T-cell (primary cell): ENCODE measurements around the gene PRKCZ. TPM values are rescaled to one million over a fixed set of nuclear protein-coding genes. Genes with fewer than 3 reads are reported as not detected.

ENCODE experiments used
- ATAC-seq, 4 experiments: fragments of 200-7000 bp in 3 of 4; fragments of 150-1000 bp in 1 of 4; cut with Tn5 transposase; replicated peaks in 1 of 4; 1 replicate in 3 of 4; 2 replicates in 1 of 4; pipeline ENCODE4 v1.10.0; 2021; ENCODE audit warnings: moderate library complexity in 3 of 4, mild to moderate bottlenecking in 2 of 4, moderate number of reproducible peaks in 1 of 4
- CTCF ChIA-PET, 2 donors: fragments of 300-600 bp; sonication (Branson Sonifier 250); formaldehyde crosslinking; loops; one replicate each; lab custom pipeline; 2022; ENCODE audit warnings: antibody characterized with exemption in 2 of 2; lab: Charles Lee
- POLR2A ChIA-PET, 2 donors: fragments of 300-600 bp; sonication (Branson Sonifier 250); formaldehyde crosslinking; loops; one replicate each; lab custom pipeline; 2022; ENCODE audit warnings: antibody characterized with exemption in 2 of 2; lab: Charles Lee
- DNase-seq, 35 experiments: peaks; one replicate each; pipeline versions ENCODE4 v3.0.0 to v3.0.0-alpha.2; 2013 to 2023
- H3K27ac ChIP-seq: one replicate; pipeline ENCODE4 v1.5.1; 2013; ENCODE audit warnings: low read length
- H3K27me3 ChIP-seq, 2 experiments: replicated peaks in 1 of 2; 1 replicate in 1 of 2; 2 replicates in 1 of 2; pipeline versions ENCODE4 v1.6.1 to v1.7.0; 2013; ENCODE audit warnings: low read length in 1 of 2, mixed read lengths in 1 of 2; ENCODE audit not compliant: control insufficient read depth in 2 of 2, insufficient read depth in 2 of 2; ENCODE audit errors: extremely low read depth in 1 of 2
- H3K36me3 ChIP-seq, 2 donors: 1 replicate in 1 of 2; 2 replicates in 1 of 2; pipeline versions ENCODE4 v1.6.1 to v1.7.0; 2013; ENCODE audit warnings: low read length in 1 of 2; ENCODE audit not compliant: control insufficient read depth in 2 of 2, insufficient read depth in 1 of 2; ENCODE audit errors: extremely low read depth in 1 of 2
- H3K4me1 ChIP-seq, 2 experiments: 1 replicate in 1 of 2; 2 replicates in 1 of 2; pipeline versions ENCODE4 v1.6.1 to v1.7.0; 2013; ENCODE audit warnings: low read length in 2 of 2, mixed read lengths in 1 of 2; ENCODE audit not compliant: insufficient read depth in 2 of 2, control insufficient read depth in 1 of 2; ENCODE audit errors: extremely low read depth in 1 of 2
- H3K4me3 ChIP-seq, 2 donors: 1 replicate in 1 of 2; 2 replicates in 1 of 2; pipeline versions ENCODE4 v1.5.1 to v1.7.0; 2013; ENCODE audit warnings: mild to moderate bottlenecking in 2 of 2, low read length in 1 of 2, moderate library complexity in 1 of 2; ENCODE audit not compliant: control insufficient read depth in 1 of 2; ENCODE audit errors: extremely low read depth in 1 of 2
- H3K9me3 ChIP-seq: 2 replicates; pipeline ENCODE4 v1.7.0; 2013
- H3K27ac Mint-ChIP-seq, 2 donors: one replicate each; pipeline ENCODE4 v1.8.0; 2020 to 2021; ENCODE audit warnings: mild to moderate bottlenecking in 2 of 2, mixed read lengths in 2 of 2
- H3K27me3 Mint-ChIP-seq, 2 donors: one replicate each; pipeline ENCODE4 v1.8.0; 2021 to 2022; ENCODE audit warnings: mixed read lengths in 2 of 2
- H3K36me3 Mint-ChIP-seq: one replicate; pipeline ENCODE4 v1.8.0; 2021; ENCODE audit warnings: mixed read lengths
- H3K4me1 Mint-ChIP-seq, 3 donors: one replicate each; pipeline ENCODE4 v1.8.0; 2020 to 2022; ENCODE audit warnings: mixed read lengths in 3 of 3, mild to moderate bottlenecking in 1 of 3
- H3K4me3 Mint-ChIP-seq, 3 donors: one replicate each; pipeline ENCODE4 v1.8.0; 2020 to 2022; ENCODE audit warnings: mild to moderate bottlenecking in 3 of 3, mixed read lengths in 3 of 3, moderate library complexity in 3 of 3
- H3K9me3 Mint-ChIP-seq, 3 donors: one replicate each; pipeline ENCODE4 v1.8.0; 2020 to 2022; ENCODE audit warnings: mixed read lengths in 3 of 3
- WGBS: methylation state at CpG from one replicate; pipeline ENCODE4 v1.1.5; 2013; ENCODE audit warnings: missing lambda C conversion rate; ENCODE audit not compliant: insufficient coverage; 5-methylcytosine and 5-hydroxymethylcytosine counted together
- total RNA-seq, 35 experiments: library from RNA in 6 of 35; stranded (reverse) in 6 of 35; fragments of 120-200 nt in 1 of 35; gene quantifications; one replicate each; pipeline versions ENCODE4 v1.2.1 to v1.2.4 and lab custom pipeline; 2013 to 2026

Gene PRKCZ
- total RNA-seq, 5 donors from 2014 or later (not counting 1 experiment from before 2014, with no cell fraction given): 27.5 to 36.9 (median 31.0) TPM

DNA sequence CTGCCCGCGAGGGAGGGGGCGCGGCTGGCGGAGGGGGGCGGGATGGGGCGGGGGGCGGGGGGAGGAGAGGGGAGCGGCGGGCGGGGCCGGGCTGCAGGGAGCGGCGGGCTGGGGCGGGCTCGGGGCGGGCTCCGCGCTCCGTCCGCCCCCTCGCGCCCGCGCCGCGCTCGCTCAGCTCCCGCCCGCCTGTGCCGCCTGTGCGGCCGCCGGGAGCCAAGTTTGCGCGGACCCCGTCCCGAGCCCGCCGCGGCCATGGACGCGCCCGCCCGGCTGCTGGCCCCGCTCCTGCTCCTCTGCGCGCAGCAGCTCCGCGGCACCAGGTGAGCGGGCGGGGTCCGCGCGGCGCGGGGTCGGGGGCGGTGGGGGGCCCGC, 31.1 kb upstream of the PRKCZ start, which contains the start of gene GABRD:
TSS of gene GABRD (plus strand) at position 174 of the 372 bp plus-strand sequence. CDS start at position 253, 79 bp downstream.
- Histone ChIP-seq H3K4me3 (no peak within 1 kb of the TSS), H3K27ac (no peak within 1 kb of the TSS), H3K27me3 (peaks cover 2 to 87% of the 10 kb centered on the region in 2 experiments), H3K9me3 (no peaks in the 10 kb centered on the region), H3K4me1 (peaks cover 0 to 18% of the 10 kb centered on the region in 2 experiments), H3K36me3 (no peaks in the 10 kb centered on the region)
- Mint-ChIP-seq H3K27me3 (peaks cover 55 to 86% of the 10 kb centered on the region in 2 donors), H3K9me3 (no peaks in the 10 kb centered on the region), H3K36me3 (no peaks in the 10 kb centered on the region), H3K4me3 (peak within 1 kb of the TSS; percentile 58 to 83 (median 76)), H3K27ac (no peak within 1 kb of the TSS), H3K4me1 (peaks cover 5 to 17% (median 11%) of the 10 kb centered on the region in 3 donors)
- ChIA-PET POLR2A (no interaction called here), CTCF (no interaction called here)
- ATAC-seq (peak in 3 of 4 experiments; percentile 57 to 83 (median 71)), DNase-seq (peak in 3 of 35 experiments; percentile 13 to 39 (median 15))
- under 1% methylated on average over 50 of the region's 60 CpGs for WGBS

DNA sequence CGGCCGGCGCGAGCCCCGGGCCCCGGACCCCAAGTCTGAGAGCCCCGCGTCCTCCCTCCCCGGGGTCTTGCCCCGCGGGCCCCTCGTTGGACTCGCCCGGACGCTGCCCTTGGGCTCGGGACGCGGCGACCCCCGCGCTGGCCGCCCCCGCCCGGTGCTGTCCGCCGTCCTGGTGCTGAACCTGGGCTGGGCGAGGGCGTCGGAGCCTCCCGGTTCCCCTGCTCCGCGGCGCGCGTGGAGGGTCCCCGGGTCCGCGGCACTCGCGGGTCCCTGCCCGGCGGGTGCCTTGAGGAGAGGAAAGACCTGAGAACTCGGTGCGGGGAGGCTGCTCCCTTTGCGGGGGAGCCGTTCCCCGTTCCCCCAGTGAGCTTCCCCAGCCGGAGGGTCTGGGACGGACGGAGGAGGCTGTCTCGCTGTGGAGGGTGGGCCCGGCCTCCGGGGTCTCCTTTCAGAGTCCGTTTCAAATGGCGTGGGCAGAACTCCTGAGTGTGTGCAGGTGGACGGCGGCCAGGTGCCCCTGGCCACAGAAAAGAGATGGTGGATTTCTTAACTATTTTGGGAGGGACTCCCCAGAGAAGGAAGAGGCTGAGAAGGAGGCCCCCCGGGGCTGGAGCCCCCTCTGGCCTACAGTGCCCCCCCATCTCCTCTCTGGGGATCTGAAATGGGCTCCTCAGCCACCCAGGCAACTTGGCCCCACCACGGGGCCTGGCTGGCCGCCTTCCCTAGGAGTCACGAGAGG, 30.5 kb upstream of the PRKCZ start:
- DNase-seq: peak in 1 of 35 experiments; percentile 18
- no peaks in the 10 kb centered on the region for H3K36me3 ChIP-seq
- ChIA-PET POLR2A (no interaction called here), CTCF (no interaction called here)
- Mint-ChIP-seq H3K36me3 (no peaks in the 10 kb centered on the region), H3K27ac (no peak overlapping the region), H3K9me3 (no peaks in the 10 kb centered on the region), H3K27me3 (peaks cover 50 to 84% of the 10 kb centered on the region in 2 donors), H3K4me1 (peaks cover 5 to 17% (median 11%) of the 10 kb centered on the region in 3 donors), H3K4me3 (peak overlapping the region in 1 of 3 donors; percentile 19)
- peak in 3 of 4 experiments; percentile 38 to 64 (median 46) for ATAC-seq
- no peaks in the 10 kb centered on the region for H3K9me3 ChIP-seq
- whole genome bisulfite sequencing: 18% methylated on average over 56 of the region's 61 CpGs
- no peak overlapping the region for H3K27ac ChIP-seq
- H3K27me3 ChIP-seq: peaks cover 2 to 88% of the 10 kb centered on the region in 2 experiments
- H3K4me3 ChIP-seq: no peak overlapping the region
- H3K4me1 ChIP-seq: peaks cover 0 to 18% of the 10 kb centered on the region in 2 experiments

DNA sequence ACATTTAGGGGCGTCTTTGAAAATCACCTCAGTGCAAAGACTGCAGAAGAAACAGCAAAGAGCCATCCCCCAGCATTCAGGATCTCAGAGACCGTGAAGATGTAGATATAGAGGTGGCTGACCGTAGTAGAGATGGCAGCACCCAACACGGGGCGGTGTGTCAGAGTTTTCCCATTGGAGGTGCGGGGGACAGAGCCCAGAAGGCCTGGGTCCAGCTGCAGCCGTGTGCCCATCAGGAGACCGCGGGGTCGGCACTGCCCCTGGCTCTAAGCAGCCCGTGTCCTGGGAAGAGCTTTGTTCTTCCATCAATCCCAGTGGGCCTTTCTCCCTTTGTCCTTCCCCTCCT, 29.9 kb upstream of the PRKCZ start:
- H3K36me3 Mint-ChIP-seq: no peaks in the 10 kb centered on the region
- ATAC-seq: no peak
- peaks cover 45 to 79% of the 10 kb centered on the region in 2 donors for H3K27me3 Mint-ChIP-seq
- Histone ChIP-seq H3K9me3 (no peaks in the 10 kb centered on the region), H3K27me3 (peaks cover 2 to 88% of the 10 kb centered on the region in 2 experiments), H3K4me3 (no peak overlapping the region), H3K27ac (no peak overlapping the region), H3K4me1 (peaks cover 0 to 22% of the 10 kb centered on the region in 2 experiments), H3K36me3 (no peaks in the 10 kb centered on the region)
- no peak overlapping the region for H3K27ac Mint-ChIP-seq
- peaks cover 5 to 17% (median 11%) of the 10 kb centered on the region in 3 donors for H3K4me1 Mint-ChIP-seq
- peak overlapping the region in 1 of 3 donors; percentile 57 for H3K4me3 Mint-ChIP-seq
- DNase-seq: no peak
- H3K9me3 Mint-ChIP-seq: no peaks in the 10 kb centered on the region
- POLR2A ChIA-PET: no interaction called here
- WGBS: 85% methylated on average over 6 of the region's 11 CpGs
- CTCF ChIA-PET: no interaction called here

DNA sequence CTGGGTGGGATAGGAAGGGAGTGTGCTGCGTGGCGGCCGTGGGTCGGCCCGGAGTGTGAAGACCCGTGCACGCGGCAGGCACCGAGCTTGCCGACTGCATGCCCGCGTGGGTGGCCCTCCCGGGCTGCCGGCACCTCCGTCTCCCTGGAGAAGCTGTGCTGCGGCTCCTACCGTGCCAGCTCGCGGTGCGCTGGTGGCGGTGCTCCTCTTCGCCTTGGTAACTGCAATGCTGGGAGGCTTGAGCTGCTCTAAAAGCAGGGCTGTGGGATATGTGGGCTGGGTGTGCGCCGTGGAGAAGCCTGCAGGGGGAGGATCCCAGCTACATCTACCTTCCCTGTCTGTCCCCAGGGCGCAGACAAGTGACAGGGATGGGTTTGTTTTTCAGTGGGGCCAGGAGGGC, 28.7 kb upstream of the PRKCZ start:
- Mint-ChIP-seq H3K4me3 (peak overlapping the region in 1 of 3 donors; percentile 57), H3K9me3 (no peaks in the 10 kb centered on the region), H3K27ac (no peak overlapping the region), H3K27me3 (peaks cover 43 to 67% of the 10 kb centered on the region in 2 donors), H3K36me3 (no peaks in the 10 kb centered on the region), H3K4me1 (peaks cover 10 to 19% (median 11%) of the 10 kb centered on the region in 3 donors)
- peaks cover 0 to 32% of the 10 kb centered on the region in 2 experiments for H3K4me1 ChIP-seq
- ATAC-seq: no peak
- no peaks in the 10 kb centered on the region for H3K9me3 ChIP-seq
- DNase-seq: no peak
- H3K27me3 ChIP-seq: peaks cover 2 to 85% of the 10 kb centered on the region in 2 experiments
- ChIA-PET CTCF (interaction anchor here in 1 of 2 donors (0.5 kb wide), 1 partner anchor 58 kb away, joined by 4 read pairs; no protein-coding TSS in a partner anchor), POLR2A (no interaction called here)
- 93% methylated on average over 17 of the region's 25 CpGs for WGBS
- no peak overlapping the region for H3K4me3 ChIP-seq
- no peak overlapping the region for H3K27ac ChIP-seq
- H3K36me3 ChIP-seq: no peaks in the 10 kb centered on the region

DNA sequence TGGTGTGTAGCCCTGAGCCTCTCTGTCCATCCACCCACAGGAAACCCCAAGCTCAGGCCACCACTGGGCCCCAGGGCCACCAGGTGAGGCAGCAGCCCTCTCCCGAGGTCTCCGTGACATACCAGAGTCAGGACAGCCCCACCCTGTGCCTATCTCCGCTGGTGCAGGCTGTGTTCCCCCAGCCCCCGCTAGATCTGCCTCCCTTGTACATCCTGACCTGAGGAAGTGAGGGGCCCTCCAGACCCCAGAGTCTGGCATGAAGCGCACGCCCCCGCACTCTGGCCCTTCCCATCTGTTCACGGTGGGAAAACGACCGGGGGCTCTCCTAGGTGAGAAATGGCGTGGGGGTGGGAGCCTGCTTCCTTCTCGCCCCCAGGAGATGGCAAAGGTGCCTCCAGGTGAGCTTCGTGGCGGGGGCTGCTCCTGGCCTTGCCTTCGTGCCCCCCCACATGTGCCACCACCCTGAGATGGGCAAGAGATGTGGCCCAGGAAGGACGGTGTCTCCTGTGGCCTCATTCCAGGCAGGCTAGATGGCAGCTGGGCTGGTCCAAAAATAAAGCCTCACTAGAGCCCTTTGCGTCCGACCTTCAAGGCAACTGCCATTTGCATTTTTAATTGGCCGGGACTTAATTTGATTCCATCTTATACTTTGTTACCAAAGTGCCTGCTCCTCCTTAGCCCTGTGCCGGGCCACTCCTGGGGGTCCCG, 28.0 kb upstream of the PRKCZ start:
- Mint-ChIP-seq H3K27me3 (peaks cover 37 to 61% of the 10 kb centered on the region in 2 donors), H3K27ac (no peak overlapping the region), H3K4me1 (peaks cover 10 to 20% (median 11%) of the 10 kb centered on the region in 3 donors), H3K4me3 (no peak overlapping the region), H3K9me3 (no peaks in the 10 kb centered on the region), H3K36me3 (no peaks in the 10 kb centered on the region)
- H3K27ac ChIP-seq: no peak overlapping the region
- peaks cover 0 to 32% of the 10 kb centered on the region in 2 experiments for H3K4me1 ChIP-seq
- DNase-seq: no peak
- CTCF ChIA-PET: no interaction called here
- no peaks in the 10 kb centered on the region for H3K9me3 ChIP-seq
- H3K36me3 ChIP-seq: no peaks in the 10 kb centered on the region
- WGBS: 79% methylated on average over 13 of the region's 21 CpGs
- H3K4me3 ChIP-seq: no peak overlapping the region
- POLR2A ChIA-PET: no interaction called here
- ATAC-seq: no peak
- H3K27me3 ChIP-seq: peaks cover 2 to 81% of the 10 kb centered on the region in 2 experiments

DNA sequence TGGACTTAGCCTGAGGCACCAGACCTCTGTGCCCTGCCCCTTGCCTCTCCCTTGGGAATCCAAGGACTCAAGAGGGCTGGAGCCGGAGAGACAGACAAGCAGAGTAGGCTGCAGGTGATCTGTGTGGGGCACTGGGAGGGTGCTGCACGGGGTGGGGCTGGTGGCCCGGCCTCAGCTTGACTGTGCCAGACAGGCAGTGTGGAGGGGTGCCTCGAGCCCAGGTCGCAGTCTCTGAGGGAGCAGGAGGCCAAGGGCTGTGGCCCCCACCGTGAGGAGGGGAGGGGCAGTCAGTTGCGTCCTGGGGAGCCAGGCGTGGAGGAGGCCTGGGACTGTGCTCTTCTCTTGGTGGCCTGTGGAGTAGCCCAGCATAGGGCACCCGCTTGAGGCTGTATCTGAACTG, 27.0 kb upstream of the PRKCZ start:
- ATAC-seq (no peak), DNase-seq (no peak)
- H3K4me3 ChIP-seq: no peak overlapping the region
- H3K36me3 Mint-ChIP-seq: no peaks in the 10 kb centered on the region
- no peak overlapping the region for H3K27ac Mint-ChIP-seq
- 78% methylated on average over 8 of the region's 9 CpGs for WGBS
- H3K9me3 ChIP-seq: no peaks in the 10 kb centered on the region
- POLR2A ChIA-PET: interaction anchor here in 1 of 2 donors (0.6 kb wide), 1 partner anchor 28 kb away, joined by 3 read pairs; no protein-coding TSS in a partner anchor
- H3K36me3 ChIP-seq: no peaks in the 10 kb centered on the region
- H3K27ac ChIP-seq: no peak overlapping the region
- peaks cover 1 to 76% of the 10 kb centered on the region in 2 experiments for H3K27me3 ChIP-seq
- peaks cover 0 to 32% of the 10 kb centered on the region in 2 experiments for H3K4me1 ChIP-seq
- no peak overlapping the region for H3K4me3 Mint-ChIP-seq
- CTCF ChIA-PET: no interaction called here
- peaks cover 8 to 14% (median 10%) of the 10 kb centered on the region in 3 donors for H3K4me1 Mint-ChIP-seq
- H3K27me3 Mint-ChIP-seq: peaks cover 29 to 51% of the 10 kb centered on the region in 2 donors
- no peaks in the 10 kb centered on the region for H3K9me3 Mint-ChIP-seq
